ENCODE data around the gene BEND6.

Gene BEND6

DNA sequence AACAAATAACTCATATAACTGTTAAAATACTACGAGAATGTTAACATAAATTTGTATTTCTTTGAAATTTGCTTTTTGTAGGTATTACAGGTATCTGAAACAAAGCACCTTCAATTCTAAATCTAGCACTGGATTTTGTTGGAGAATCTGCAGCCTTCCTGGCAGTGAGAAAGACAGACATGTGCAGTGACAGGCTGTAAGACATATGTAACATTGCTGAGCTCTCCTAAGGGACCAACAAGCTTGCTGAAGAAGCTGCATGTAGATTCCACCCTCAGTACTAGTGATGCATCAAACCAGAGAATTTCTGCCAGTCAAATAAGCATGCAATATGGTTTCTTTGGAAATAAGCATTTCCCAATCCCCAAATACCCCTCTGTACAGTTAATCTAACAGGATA, 71.1 kb downstream of the BEND6 start:
- Histone ChIP-seq H3K9me2 (replicated peaks; ENCODE audit: low read depth, low read length) (no peaks in the 10 kb centered on the region), H3K4me3 (ENCODE audit: low read length, poor library complexity, severe bottlenecking) (no peak overlapping the region), H3K9ac (ENCODE audit: low read depth, low read length, poor library complexity, severe bottlenecking) (no peak overlapping the region), H4K20me1 (ENCODE audit: insufficient read depth, low read length, poor library complexity, severe bottlenecking) (no peaks in the 10 kb centered on the region), H3K9me3 (ENCODE audit: insufficient read depth, low read depth, low read length) (peaks cover 19% of the 10 kb centered on the region), H3K27me3 (ENCODE audit: insufficient read depth, low read length, poor library complexity, severe bottlenecking) (no peaks in the 10 kb centered on the region), H3K4me1 (ENCODE audit: insufficient read depth, low read length, poor library complexity, severe bottlenecking) (no peaks in the 10 kb centered on the region), H3K79me2 (ENCODE audit: insufficient read depth, low read length) (no peaks in the 10 kb centered on the region), H3K36me3 (ENCODE audit: insufficient read depth, low read length) (no peaks in the 10 kb centered on the region), H3K4me2 (ENCODE audit: low read depth, low read length, poor library complexity, severe bottlenecking) (no peak overlapping the region), H3F3A (ENCODE audit: low read depth) (no peaks in the 10 kb centered on the region), H2AFZ (ENCODE audit: low read length) (no peak overlapping the region)
- TF ChIP-seq CTCF (conservative IDR thresholded peaks at IDR 0.05; ENCODE audit: low read length) (no peak), EZH2phosphoT487 (IDR thresholded peaks at IDR 0.05; ENCODE audit: borderline replicate concordance) (no peak)

DNA sequence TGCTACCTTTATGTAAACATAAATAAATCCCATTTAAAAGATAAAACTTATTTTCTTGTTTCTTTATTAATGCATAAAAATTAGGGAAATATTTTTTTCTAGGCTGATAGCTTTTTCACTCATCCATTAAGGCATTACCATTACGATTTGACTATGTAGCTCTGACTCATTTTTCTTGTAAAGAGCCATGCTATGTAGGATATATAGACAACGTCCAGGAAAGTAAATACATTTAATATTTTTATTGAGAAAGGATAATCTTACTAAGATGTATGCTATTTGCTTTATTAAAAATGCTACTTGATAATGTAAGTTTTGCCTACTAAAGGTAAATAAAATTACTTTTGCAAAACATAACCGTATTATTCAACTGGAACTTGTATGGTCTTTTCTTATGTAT, 72.4 kb downstream of the BEND6 start:
- Histone ChIP-seq H3K9me3 (ENCODE audit: insufficient read depth, low read depth, low read length) (peaks cover 19% of the 10 kb centered on the region), H3K9me2 (replicated peaks; ENCODE audit: low read depth, low read length) (no peaks in the 10 kb centered on the region), H3K27me3 (ENCODE audit: insufficient read depth, low read length, poor library complexity, severe bottlenecking) (no peaks in the 10 kb centered on the region), H3K4me2 (ENCODE audit: low read depth, low read length, poor library complexity, severe bottlenecking) (no peak overlapping the region), H4K20me1 (ENCODE audit: insufficient read depth, low read length, poor library complexity, severe bottlenecking) (no peaks in the 10 kb centered on the region), H2AFZ (ENCODE audit: low read length) (no peak overlapping the region), H3K36me3 (ENCODE audit: insufficient read depth, low read length) (no peaks in the 10 kb centered on the region), H3K4me1 (ENCODE audit: insufficient read depth, low read length, poor library complexity, severe bottlenecking) (no peaks in the 10 kb centered on the region), H3K79me2 (ENCODE audit: insufficient read depth, low read length) (no peaks in the 10 kb centered on the region), H3K4me3 (ENCODE audit: low read length, poor library complexity, severe bottlenecking) (no peak overlapping the region), H3F3A (ENCODE audit: low read depth) (no peaks in the 10 kb centered on the region), H3K9ac (ENCODE audit: low read depth, low read length, poor library complexity, severe bottlenecking) (no peak overlapping the region)
- TF ChIP-seq EZH2phosphoT487 (IDR thresholded peaks at IDR 0.05; ENCODE audit: borderline replicate concordance) (no peak), CTCF (conservative IDR thresholded peaks at IDR 0.05; ENCODE audit: low read length) (no peak)

DNA sequence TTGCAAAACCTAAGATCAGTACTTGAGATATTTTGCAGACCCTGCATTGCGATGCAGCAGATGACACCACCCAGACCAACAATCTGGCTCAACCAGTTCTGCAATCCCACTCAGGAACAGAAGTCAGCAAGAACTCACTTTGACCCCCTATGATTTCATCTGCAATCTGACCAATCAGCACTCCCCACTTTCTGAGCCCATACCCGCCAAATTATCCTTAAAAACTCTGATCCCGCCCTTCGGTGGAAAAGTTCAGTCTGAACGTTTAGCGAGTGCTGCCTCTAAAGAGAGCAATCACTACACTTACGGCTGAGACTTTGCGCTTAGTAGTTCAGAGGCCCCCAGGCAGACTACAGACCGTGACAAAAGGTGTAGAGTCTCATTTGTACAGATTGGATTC, 74.3 kb downstream of the BEND6 start:
- no peaks in the 10 kb centered on the region for H3K27me3 ChIP-seq (ENCODE audit: insufficient read depth, low read length, poor library complexity, severe bottlenecking)
- no peaks in the 10 kb centered on the region for H3K79me2 ChIP-seq (ENCODE audit: insufficient read depth, low read length)
- no peak overlapping the region for H3K9ac ChIP-seq (ENCODE audit: low read depth, low read length, poor library complexity, severe bottlenecking)
- H3K9me3 ChIP-seq (ENCODE audit: insufficient read depth, low read depth, low read length): peaks cover 16% of the 10 kb centered on the region
- no peaks in the 10 kb centered on the region for H3K9me2 ChIP-seq (replicated peaks; ENCODE audit: low read depth, low read length)
- no peaks in the 10 kb centered on the region for H3K36me3 ChIP-seq (ENCODE audit: insufficient read depth, low read length)
- no peak overlapping the region for H3K4me2 ChIP-seq (ENCODE audit: low read depth, low read length, poor library complexity, severe bottlenecking)
- TF ChIP-seq EZH2phosphoT487 (IDR thresholded peaks at IDR 0.05; ENCODE audit: borderline replicate concordance) (no peak), CTCF (conservative IDR thresholded peaks at IDR 0.05; ENCODE audit: low read length) (no peak)
- no peaks in the 10 kb centered on the region for H3F3A ChIP-seq (ENCODE audit: low read depth)
- H4K20me1 ChIP-seq (ENCODE audit: insufficient read depth, low read length, poor library complexity, severe bottlenecking): no peaks in the 10 kb centered on the region
- no peak overlapping the region for H3K4me3 ChIP-seq (ENCODE audit: low read length, poor library complexity, severe bottlenecking)
- H2AFZ ChIP-seq (ENCODE audit: low read length): no peak overlapping the region
- H3K4me1 ChIP-seq (ENCODE audit: insufficient read depth, low read length, poor library complexity, severe bottlenecking): no peaks in the 10 kb centered on the region
